SH-SY5Y (cell line): ENCODE measurements around the gene RRAGD.

ENCODE experiments used
- GATA2 ChIP-seq: IDR thresholded peaks from 2 replicates; pipeline ENCODE4 v1.6.1; 2011; ENCODE audit warnings: mild to moderate bottlenecking, low read depth, low read length
- GATA3 ChIP-seq: IDR thresholded peaks from 2 replicates; pipeline ENCODE4 v1.6.1; 2011; ENCODE audit warnings: low read depth, mild to moderate bottlenecking, low read length, moderate library complexity

DNA sequence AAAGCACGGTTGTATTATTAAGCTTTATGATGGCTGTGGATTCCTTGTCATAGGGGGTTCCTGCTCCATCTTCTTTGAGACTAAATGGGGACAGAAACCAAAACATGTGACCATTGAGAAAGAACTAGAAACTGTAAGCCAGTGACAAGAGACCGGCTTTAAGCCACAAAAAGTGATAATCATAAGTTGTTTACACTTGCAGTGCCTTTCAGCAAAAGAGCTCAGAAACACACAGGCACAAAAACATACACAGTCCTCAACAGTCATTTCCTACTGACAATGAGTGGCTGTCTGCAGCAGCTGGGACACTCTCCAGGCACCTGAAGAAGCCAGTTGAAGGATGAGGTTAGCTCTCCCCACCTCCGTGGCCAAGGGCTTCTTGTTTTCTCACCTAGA lies 39.6 kb downstream of the RRAGD start:
- TF ChIP-seq GATA3 = no peak
- no peak for TF ChIP-seq GATA2
